Left colon (tissue), 2 donors: ENCODE measurements around the gene CCSER1. TPM values are rescaled to one million over a fixed set of nuclear protein-coding genes. Genes with fewer than 3 reads are reported as not detected.
"Not testable (repeated sequence)": the region's sequence is repeated elsewhere in the genome, so short reads cannot be mapped to it uniquely, and the experiment has no call there.

ENCODE experiments used
- ATAC-seq: fragments of 200-7000 bp; cut with Tn5 transposase; one replicate; pipeline ENCODE4 v1.9.1; 2020; ENCODE audit warnings: mild to moderate bottlenecking, moderate library complexity
- DNase-seq, 2 donors: peaks; one replicate each; pipeline ENCODE4 v3.0.0-alpha.2; 2020
- intact Hi-C, 2 donors: fragments of 100-400 bp; cut with DNase I in 1 of 2; cut with micrococcal nuclease in 1 of 2; formaldehyde crosslinking; loops; one replicate each; pipeline versions ENCODE4 v1.11.2 to v1.14.0; 2022; cut with DNase I, micrococcal nuclease
- total RNA-seq, 2 donors: library from RNA; stranded (reverse); fragmentation: NEBNext Ultra II Directional; extraction: Animal tissue kit (Norgen Biotek cat#: 25700); gene quantifications; one replicate each; pipeline ENCODE4 v1.2.1, GENCODE V29; 2021
- donor health status: DM: no; HTN: no; CAD: no.
- donor health status: DM: yes; HTN: yes; CAD: no.

Gene CCSER1
- total RNA-seq, 2 donors from 2014 or later: 14.4 to 22.7 TPM

DNA sequence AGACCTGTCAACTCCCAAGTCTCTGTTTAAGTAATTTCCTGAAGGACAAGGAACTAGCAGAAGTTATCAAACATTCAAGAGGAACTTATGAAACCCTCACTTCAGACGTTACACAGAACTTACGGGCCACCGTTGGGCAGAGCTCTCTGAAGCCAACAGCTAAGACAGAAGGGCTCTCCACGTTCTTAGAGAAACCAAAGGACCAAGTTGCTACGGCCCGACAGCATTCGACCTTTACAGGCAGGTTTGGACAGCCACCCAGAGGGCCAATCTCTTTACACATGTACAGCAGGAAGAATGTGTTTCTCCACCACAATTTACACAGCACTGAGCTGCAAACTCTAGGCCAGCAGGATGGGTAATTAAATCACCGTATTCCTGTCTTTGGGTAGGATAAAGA lies 1471.5 kb downstream of the CCSER1 start:
- ATAC-seq: no peak
- intact Hi-C loops: no loop called here
- no peak for DNase-seq

DNA sequence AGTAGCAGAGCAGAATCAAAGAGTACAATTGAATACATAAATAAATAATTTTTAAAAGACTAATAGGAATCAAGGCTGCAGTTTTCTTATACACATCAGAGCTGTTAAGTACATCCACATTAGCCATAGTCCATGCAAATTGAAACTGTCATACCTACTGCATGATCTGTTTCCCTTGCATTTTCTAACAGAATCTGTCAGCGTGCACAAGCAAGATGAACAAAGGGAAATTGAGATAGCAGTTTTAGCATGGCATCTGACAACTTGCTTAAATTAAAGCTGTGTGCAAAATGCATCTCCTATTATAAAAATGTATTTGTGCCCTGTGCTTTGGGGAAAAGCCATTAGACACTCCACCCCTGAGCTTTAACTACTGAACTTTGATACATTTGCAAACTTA lies 1473.1 kb downstream of the CCSER1 start:
- intact Hi-C loops: no loop called here
- ATAC-seq (no peak), DNase-seq (no peak)

DNA sequence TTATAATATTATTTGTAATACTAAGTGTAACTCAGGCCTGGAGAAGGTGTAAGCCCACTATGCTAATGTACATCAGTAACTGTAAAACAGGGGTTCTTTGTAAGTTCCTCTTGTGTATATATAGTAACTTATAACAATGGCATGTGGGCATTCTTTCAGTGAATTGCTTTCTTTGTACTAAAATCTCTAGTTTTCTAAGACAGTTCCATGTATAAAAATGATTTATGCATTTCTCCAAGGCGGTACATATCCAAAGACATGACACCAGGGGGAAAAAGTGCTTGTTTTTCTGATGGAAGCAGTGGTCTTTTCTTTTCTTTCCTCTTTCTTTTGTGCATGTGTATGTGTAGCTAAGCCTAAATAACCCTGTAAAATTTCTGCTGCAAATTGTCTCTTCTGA lies 1474.2 kb downstream of the CCSER1 start:
- DNase-seq (no peak), ATAC-seq (no peak)
- intact Hi-C loops: no loop called here

DNA sequence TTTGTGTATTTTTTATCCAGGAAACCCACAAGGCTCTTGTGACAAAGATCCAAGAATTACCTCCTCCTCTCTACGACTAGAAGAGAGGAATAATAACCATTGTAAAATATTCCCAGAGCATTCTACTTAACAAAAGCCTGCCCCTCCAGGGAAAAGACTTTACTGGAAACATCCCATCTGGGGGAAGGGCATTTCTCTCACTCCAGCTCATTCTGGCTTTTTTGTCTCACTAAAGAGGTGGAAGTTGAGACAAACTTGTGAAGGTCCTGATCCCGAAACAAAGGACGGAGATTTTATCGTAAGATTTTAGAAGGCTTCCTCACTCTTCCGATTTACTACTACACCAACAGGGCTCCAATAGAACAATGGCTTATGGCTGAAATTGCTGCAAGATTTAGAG lies 1484.6 kb downstream of the CCSER1 start:
- intact Hi-C loops: no loop called here
- no peak for DNase-seq
- ATAC-seq: no peak

DNA sequence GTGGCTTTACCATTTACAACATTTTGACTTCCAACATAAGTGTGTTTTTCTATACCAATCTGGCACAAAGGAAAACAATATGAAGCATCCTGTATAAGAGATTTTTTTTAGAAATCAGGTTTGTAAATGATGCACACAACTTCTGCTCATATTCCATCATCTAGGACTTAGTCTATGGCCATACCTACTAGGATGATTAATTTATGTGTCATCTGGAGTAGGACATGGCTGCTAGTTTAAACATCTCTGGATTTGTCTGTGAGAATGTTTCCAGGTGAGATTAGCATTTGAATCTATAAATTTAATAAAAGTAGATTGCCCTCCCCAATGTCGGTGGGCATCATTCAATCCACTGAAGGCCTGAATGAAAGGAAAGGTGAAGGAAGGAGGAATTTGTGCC lies 1493.8 kb downstream of the CCSER1 start:
- intact Hi-C loops: no loop called here
- no peak for ATAC-seq
- no peak for DNase-seq

DNA sequence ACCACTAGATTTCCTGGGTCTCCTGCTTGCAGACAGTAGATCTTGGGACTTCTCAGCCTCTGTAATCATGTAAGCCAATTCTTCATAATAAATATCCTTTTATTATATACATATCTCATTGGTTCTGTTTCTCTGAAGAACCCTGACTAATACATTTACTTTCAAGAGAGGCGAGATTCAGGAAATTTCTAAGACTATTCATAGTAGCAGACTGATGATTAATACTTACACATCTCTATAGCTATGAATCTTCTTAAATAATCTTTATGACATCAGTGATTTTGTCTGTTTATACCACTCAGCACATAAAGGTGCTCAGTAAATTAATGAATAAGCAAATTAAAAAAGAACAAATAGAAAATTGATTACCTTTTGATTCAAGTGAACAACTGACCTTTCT lies 1494.3 kb downstream of the CCSER1 start:
- DNase-seq (no peak), ATAC-seq (no peak)
- intact Hi-C loops: no loop called here

DNA sequence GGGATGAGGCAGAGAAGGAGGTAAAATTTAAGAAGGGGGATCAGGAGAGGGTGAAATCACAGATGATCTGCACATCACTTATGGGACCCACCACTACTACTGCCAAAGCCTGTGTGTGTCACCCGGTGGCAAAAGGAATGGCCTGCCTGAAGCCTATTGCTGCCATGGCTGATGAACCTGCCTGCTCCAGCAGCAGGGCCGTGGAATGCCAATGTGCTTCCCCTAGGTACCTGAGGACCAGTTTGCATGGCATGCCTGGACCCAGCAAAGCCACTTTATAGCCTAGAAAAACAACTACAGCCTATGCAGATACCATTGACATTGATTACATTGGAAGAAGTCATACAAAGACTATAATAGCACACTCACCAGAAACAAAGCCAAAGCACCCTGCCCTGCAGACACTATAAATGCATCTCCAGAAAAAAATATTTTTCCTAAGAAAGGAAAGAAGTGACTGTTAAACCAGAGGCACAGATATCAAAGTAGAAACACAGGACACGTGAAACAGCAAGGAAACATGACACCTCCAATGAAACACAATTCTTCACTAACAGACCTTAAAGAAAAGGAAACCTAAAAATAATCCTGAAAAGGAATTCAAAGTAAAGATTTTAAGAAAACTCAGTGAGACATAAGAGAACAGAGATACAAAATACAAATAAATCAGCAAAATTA lies 1495.9 kb downstream of the CCSER1 start:
- DNase-seq: no peak
- intact Hi-C loops: no loop called here
- no peak for ATAC-seq

DNA sequence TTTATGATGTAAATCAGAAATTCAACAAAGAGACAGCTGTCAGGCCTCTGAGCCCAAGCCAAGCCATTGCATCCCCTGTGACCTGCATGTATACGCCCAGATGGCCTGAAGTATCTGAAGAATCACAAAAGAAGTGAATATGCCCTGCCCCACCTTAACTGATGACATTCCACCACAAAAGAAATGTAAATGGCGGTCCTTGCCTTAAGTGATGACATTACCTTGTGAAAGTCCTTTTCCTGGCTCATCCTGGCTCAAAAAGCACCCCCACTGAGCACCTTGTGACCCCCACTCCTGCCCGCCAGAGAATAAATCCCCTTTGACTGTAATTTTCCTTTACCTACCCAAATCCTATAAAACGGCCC lies 1496.4 kb downstream of the CCSER1 start:
- DNase-seq, intact Hi-C loops, ATAC-seq: not testable (repeated sequence)

DNA sequence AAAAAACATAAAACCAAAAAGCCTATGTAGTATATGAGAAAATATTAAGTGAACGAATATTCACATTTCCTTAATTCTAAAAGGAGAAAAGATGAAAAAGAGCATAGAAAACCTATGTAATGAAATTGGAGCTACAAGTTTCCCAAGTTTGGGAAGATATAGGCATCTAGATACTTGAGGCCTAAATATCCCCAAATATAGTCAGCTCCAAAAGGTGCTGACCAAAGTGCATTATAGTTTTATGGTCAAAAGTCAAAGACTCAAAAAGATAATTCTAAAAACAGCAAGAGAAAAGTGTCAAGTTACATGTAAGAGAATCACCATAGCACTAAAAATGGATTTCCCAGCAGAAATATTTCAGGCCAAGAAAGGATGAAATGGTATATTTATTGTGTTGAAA lies 1502.9 kb downstream of the CCSER1 start:
- ATAC-seq: no peak
- DNase-seq: no peak
- intact Hi-C loops: no loop called here

DNA sequence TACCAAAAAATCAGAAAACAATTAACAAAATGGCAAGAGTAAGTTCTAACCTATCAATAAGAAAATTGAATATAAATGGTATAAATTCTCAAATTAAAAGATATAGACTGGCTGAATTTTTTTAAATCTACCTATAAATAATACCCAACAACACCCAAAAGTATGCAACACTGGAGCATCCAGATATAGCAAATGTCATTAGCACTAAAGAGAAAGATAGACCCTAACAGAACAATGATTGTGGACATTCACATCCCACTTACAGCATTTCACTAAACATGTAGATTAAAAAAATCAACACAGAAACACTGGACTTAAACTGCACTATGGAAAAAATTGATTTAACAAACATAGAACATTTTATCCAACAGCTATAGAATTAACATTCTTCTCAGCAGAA lies 1503.6 kb downstream of the CCSER1 start:
- no peak for DNase-seq
- intact Hi-C loops: no loop called here
- ATAC-seq: no peak

DNA sequence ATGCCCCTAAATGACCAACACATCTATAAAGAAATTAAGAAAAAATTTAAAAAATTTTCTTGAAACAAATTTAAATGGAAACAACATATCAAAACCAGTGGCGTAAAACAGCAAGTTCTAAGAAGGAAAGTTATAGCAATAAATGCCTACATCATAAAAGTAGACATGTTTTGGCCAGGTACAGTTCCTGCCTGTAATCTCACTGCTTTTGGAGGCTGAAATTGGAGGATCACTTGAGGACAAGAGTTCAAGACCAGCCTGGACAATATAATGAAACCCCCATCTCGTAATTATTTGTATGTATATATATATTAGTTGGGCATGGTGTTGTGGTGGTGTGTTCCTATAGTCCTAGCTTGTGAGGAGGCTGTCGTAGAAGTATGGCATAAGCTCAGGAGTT lies 1504.1 kb downstream of the CCSER1 start:
- intact Hi-C loops: no loop called here
- DNase-seq: no peak
- no peak for ATAC-seq

DNA sequence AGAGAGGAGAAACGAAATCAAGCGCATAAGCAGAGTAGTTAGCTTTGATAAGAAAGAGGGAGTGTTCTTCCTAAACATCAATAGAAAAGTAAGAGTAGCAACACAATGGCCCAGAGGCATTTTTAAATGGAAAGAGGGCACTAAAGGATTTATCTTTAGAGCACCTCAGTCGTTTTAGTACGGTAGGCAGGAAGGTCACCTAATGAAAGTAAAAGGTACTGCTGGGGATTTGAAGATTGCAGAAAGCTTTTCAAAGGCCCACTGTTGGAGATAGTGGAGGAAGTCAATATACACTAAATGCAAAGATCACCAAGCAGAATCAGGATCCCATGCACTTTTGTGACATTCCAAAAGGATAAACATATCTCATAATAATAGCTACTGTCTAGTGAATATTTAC lies 1508.9 kb downstream of the CCSER1 start:
- intact Hi-C loops: no loop called here
- ATAC-seq: no peak
- DNase-seq: no peak

Other genes starting within 250 kb of the CCSER1 start
- 10 to 100 TPM; 13.1 to 14.0 TPM for gene MMRN1, start 232.5 kb upstream of the CCSER1 start, total RNA-seq